ACC112 (cell line): ENCODE measurements around the gene MTMR10.

ENCODE experiments used
- H2AFZ ChIP-seq: fragments of 200-600 bp; sonication (generic); one replicate; pipeline ENCODE4 v1.6.0; 2017; ENCODE audit warnings: antibody characterized with exemption, low read length; ENCODE audit not compliant: unreplicated experiment
- H3K27ac ChIP-seq: fragments of 200-600 bp; sonication (generic); 2 replicates; pipeline ENCODE4 v1.5.1; 2014; ENCODE audit warnings: low read depth, mild to moderate bottlenecking, antibody characterized with exemption, low read length, moderate library complexity
- H3K27me3 ChIP-seq: fragments of 200-600 bp; sonication (generic); 2 replicates; pipeline ENCODE4 v1.6.1; 2014; ENCODE audit warnings: mild to moderate bottlenecking, antibody characterized with exemption, low read length, moderate library complexity, mixed read lengths; ENCODE audit not compliant: insufficient read depth
- H3K36me3 ChIP-seq: fragments of 200-600 bp; sonication (generic); 2 replicates; pipeline ENCODE4 v1.6.1; 2016; ENCODE audit warnings: mild to moderate bottlenecking, antibody characterized with exemption, low read length, moderate library complexity, mixed read lengths; ENCODE audit not compliant: insufficient read depth
- H3K4me1 ChIP-seq: fragments of 200-600 bp; sonication (generic); one replicate; pipeline ENCODE4 v1.6.1; 2016; ENCODE audit warnings: low read length, mixed read lengths; ENCODE audit not compliant: insufficient read depth, unreplicated experiment, control insufficient read depth
- H3K4me3 ChIP-seq: fragments of 200-600 bp; sonication (generic); 2 replicates; pipeline ENCODE4 v1.5.1; 2014; ENCODE audit warnings: mild to moderate bottlenecking, low read depth, low read length
- H3K79me2 ChIP-seq: fragments of 200-600 bp; sonication (generic); one replicate; pipeline ENCODE4 v1.6.0; 2016; ENCODE audit warnings: low read length; ENCODE audit not compliant: control insufficient read depth, unreplicated experiment, insufficient read depth

The MTMR10 gene

DNA sequence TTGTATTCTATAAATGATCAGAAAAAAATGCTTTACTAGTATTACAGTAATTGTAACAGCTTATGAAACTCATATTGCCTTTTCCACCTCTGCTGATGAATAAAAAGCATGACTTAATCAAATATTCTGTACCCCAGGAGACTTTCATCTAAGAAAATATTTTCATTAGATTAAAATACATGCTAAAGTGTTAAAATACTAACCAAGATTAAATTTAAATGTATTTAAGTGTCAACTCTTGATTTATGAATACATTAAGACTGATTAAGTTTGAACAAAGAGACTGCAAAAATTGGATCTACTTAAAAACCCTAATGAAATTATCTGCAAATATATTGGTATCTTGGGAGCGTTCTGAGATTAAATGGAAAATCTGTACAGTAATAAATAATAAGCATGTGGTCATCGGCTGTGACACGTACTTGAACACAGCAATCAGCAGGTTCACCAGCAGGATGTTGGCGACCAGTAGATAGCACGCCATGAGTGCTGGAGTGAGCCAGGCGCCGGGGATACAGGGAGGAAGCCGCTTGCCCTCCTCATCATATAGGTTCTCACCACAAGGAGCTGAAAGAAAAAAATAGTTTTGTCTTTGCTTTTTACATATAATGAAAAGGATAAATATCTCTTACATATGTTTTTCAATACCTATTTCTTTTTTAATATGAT lies 36.6 kb upstream of the MTMR10 start:
- H2AFZ ChIP-seq: no peak overlapping the region

DNA sequence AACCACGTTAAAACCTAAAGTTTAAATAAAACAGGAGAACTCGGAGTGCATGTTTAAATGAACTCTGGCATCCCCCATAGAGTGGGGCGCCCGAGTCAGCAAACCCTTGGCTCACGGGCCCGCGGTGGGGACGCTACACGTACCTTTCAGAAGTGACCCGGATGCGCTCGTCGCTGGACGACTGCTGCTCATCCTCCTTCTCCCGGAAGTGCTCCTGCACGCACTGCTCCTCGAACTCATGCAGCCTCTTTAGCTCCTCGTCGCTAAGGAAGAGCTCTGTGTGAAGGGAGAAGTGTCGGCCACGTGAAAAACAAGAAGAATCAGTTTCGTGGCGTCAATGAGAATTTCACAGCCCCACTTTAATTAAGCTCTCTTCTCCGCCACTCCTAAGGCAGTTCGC lies 34.6 kb upstream of the MTMR10 start:
- Histone ChIP-seq H3K36me3 (no peaks in the 10 kb centered on the region), H3K4me1 (peaks cover 25% of the 10 kb centered on the region), H3K27me3 (no peaks in the 10 kb centered on the region), H3K4me3 (no peak overlapping the region), H3K27ac (no peak overlapping the region), H2AFZ (no peak overlapping the region), H3K79me2 (no peaks in the 10 kb centered on the region)

More for the DNA sequence above, 36.6 kb upstream of the MTMR10 start:
- H3K27me3 ChIP-seq: no peaks in the 10 kb centered on the region
- H3K36me3 ChIP-seq: no peaks in the 10 kb centered on the region
- H3K4me3 ChIP-seq: no peak overlapping the region
- no peak overlapping the region for H3K27ac ChIP-seq
- H3K79me2 ChIP-seq: no peaks in the 10 kb centered on the region
- H3K4me1 ChIP-seq: peaks cover 39% of the 10 kb centered on the region

GRCh38 chr15:31024979-31025378 lies 33.6 kb upstream of the MTMR10 start:
- Histone ChIP-seq H3K4me3 (peak overlapping the region; percentile 43), H3K4me1 (peaks cover 25% of the 10 kb centered on the region), H3K27ac (peak overlapping the region; percentile 64), H3K36me3 (no peaks in the 10 kb centered on the region), H3K79me2 (no peaks in the 10 kb centered on the region), H2AFZ (peak overlapping the region; percentile 73), H3K27me3 (no peaks in the 10 kb centered on the region)

GRCh38 chr15:31024330-31024729 lies 32.9 kb upstream of the MTMR10 start:
- Histone ChIP-seq H3K4me1 (peaks cover 25% of the 10 kb centered on the region), H3K27ac (peak overlapping the region; percentile 64), H2AFZ (peak overlapping the region; percentile 79), H3K36me3 (no peaks in the 10 kb centered on the region), H3K4me3 (peak overlapping the region; percentile 43), H3K27me3 (no peaks in the 10 kb centered on the region), H3K79me2 (no peaks in the 10 kb centered on the region)

GRCh38 chr15:31023841-31024240 lies 32.4 kb upstream of the MTMR10 start:
- H3K79me2 ChIP-seq: no peaks in the 10 kb centered on the region
- peak overlapping the region; percentile 64 for H3K27ac ChIP-seq
- no peak overlapping the region for H3K4me3 ChIP-seq
- no peaks in the 10 kb centered on the region for H3K27me3 ChIP-seq
- H2AFZ ChIP-seq: peak overlapping the region; percentile 10
- H3K4me1 ChIP-seq: peaks cover 25% of the 10 kb centered on the region
- no peaks in the 10 kb centered on the region for H3K36me3 ChIP-seq

GRCh38 chr15:31021067-31021665 lies 29.7 kb upstream of the MTMR10 start:
- Histone ChIP-seq H3K27ac (no peak overlapping the region), H2AFZ (no peak overlapping the region), H3K79me2 (no peaks in the 10 kb centered on the region), H3K4me1 (peaks cover 31% of the 10 kb centered on the region), H3K27me3 (no peaks in the 10 kb centered on the region), H3K36me3 (no peaks in the 10 kb centered on the region), H3K4me3 (no peak overlapping the region)

GRCh38 chr15:31020542-31020941 lies 29.1 kb upstream of the MTMR10 start:
- H3K79me2 ChIP-seq: no peaks in the 10 kb centered on the region
- no peaks in the 10 kb centered on the region for H3K27me3 ChIP-seq
- no peak overlapping the region for H3K4me3 ChIP-seq
- no peak overlapping the region for H3K27ac ChIP-seq
- no peak overlapping the region for H2AFZ ChIP-seq
- peaks cover 31% of the 10 kb centered on the region for H3K4me1 ChIP-seq
- H3K36me3 ChIP-seq: no peaks in the 10 kb centered on the region

GRCh38 chr15:31019986-31020385 lies 28.6 kb upstream of the MTMR10 start:
- H3K27me3 ChIP-seq: no peaks in the 10 kb centered on the region
- no peaks in the 10 kb centered on the region for H3K36me3 ChIP-seq
- no peaks in the 10 kb centered on the region for H3K79me2 ChIP-seq
- H2AFZ ChIP-seq: no peak overlapping the region
- H3K4me1 ChIP-seq: peaks cover 28% of the 10 kb centered on the region
- H3K4me3 ChIP-seq: no peak overlapping the region
- H3K27ac ChIP-seq: no peak overlapping the region

GRCh38 chr15:31017311-31017710 lies 25.9 kb upstream of the MTMR10 start:
- no peaks in the 10 kb centered on the region for H3K27me3 ChIP-seq
- H3K4me1 ChIP-seq: peaks cover 6% of the 10 kb centered on the region
- no peak overlapping the region for H3K4me3 ChIP-seq
- H2AFZ ChIP-seq: no peak overlapping the region
- H3K36me3 ChIP-seq: no peaks in the 10 kb centered on the region
- no peaks in the 10 kb centered on the region for H3K79me2 ChIP-seq
- H3K27ac ChIP-seq: no peak overlapping the region

- Histone ChIP-seq H3K4me1 (peaks cover 6% of the 10 kb centered on the region), H2AFZ (peak overlapping the region; percentile 12), H3K27ac (no peak overlapping the region), H3K36me3 (no peaks in the 10 kb centered on the region), H3K79me2 (no peaks in the 10 kb centered on the region), H3K27me3 (no peaks in the 10 kb centered on the region), H3K4me3 (no peak overlapping the region)
These were observed 25.1 kb upstream of the MTMR10 start for GRCh38 chr15:31016446-31016915.

GRCh38 chr15:31014608-31014925 lies 23.1 kb upstream of the MTMR10 start:
- no peak overlapping the region for H3K27ac ChIP-seq
- no peaks in the 10 kb centered on the region for H3K79me2 ChIP-seq
- H3K36me3 ChIP-seq: no peaks in the 10 kb centered on the region
- H3K4me3 ChIP-seq: no peak overlapping the region
- peaks cover 6% of the 10 kb centered on the region for H3K4me1 ChIP-seq
- no peaks in the 10 kb centered on the region for H3K27me3 ChIP-seq
- H2AFZ ChIP-seq: no peak overlapping the region
